ENCODE measurements around the gene FAM180B.
A peak's percentile ranks its signal among the peaks of the same experiment; 100 is the strongest.
"Not testable (repeated sequence)": the region's sequence is repeated elsewhere in the genome, so short reads cannot be mapped to it uniquely, and the experiment has no call there.

FAM180B gene

DNA sequence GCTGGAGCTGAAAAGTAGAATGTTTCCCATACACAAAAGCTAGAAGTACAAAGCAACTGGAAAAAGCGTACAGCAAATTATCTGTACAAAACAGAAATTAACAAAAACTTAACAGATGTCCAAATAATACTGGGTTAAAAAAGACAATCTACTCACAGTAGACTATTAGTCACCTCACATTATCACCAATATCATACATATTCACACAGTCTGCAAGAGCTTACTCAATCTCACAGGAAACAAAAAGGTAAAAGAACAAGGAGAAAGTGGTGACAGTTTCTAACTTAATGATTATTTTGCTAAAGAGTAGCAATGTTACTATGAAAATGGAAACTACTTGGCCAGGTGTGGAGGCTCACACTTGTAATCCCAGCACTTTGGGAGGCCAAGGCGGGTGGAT is 45.4 kb upstream of the FAM180B start:
- no CpG with 5 or more reads among the region's 2 CpGs for WGBS (ENCODE audit: extremely low coverage, insufficient coverage, insufficient read length)

DNA sequence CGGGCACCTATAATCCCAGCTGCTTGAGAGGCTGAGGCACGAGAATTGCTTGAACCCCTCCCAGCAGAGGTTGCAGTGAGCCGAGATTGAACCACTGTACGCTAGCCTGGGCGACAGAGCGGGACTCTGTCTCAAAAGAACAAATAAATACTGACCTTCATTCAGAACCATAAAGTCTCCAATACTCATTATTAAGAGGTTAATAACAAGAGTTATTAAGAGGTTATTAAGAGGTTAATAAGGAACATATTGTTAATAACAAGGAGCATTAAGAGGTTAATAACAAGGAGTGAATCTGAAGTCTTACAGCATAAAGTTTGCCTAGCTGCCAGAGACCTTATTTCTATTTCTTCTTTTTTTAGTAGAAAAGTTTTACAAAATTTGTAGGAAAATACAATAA is 41.2 kb upstream of the FAM180B start:
- Histone ChIP-seq H3K18ac (ENCODE audit: low read length) (no peak overlapping the region), H3K23ac (ENCODE audit: low read length) (no peak overlapping the region), H3K27ac (ENCODE audit: low read depth, low read length) (no peak overlapping the region), H3K79me1 (ENCODE audit: low read length) (no peaks in the 10 kb centered on the region), H4K8ac (ENCODE audit: low read depth, low read length) (no peak overlapping the region), H2AK5ac (ENCODE audit: low read length) (no peak overlapping the region), H3K4me1 (ENCODE audit: control insufficient read depth in 1 of 2, insufficient read depth in 2 of 2, low read length in 2 of 2) (no peaks in the 10 kb centered on the region), H2BK5ac (ENCODE audit: low read depth, low read length, poor library complexity) (no peak overlapping the region), H2BK12ac (ENCODE audit: low read length) (no peak overlapping the region), H3K27me3 (ENCODE audit: insufficient read depth, low read length) (no peaks in the 10 kb centered on the region), H2BK120ac (ENCODE audit: insufficient read depth, low read length, poor library complexity) (no peak overlapping the region), H3K9me3 (ENCODE audit: insufficient read depth, low read depth, low read length) (no peaks in the 10 kb centered on the region), H3K4me2 (ENCODE audit: low read length) (no peak overlapping the region), H3K79me2 (ENCODE audit: control insufficient read depth, insufficient read depth, low read length, poor library complexity) (peaks cover 29% of the 10 kb centered on the region), H4K91ac (ENCODE audit: low read depth, low read length) (no peak overlapping the region), H3K36me3 (ENCODE audit: control insufficient read depth in 1 of 2, insufficient read depth in 2 of 2, low read length in 2 of 2) (peaks cover 0 to 3% of the 10 kb centered on the region in 2 experiments), H3K9ac (ENCODE audit: low read length) (no peak overlapping the region), H4K12ac (ENCODE audit: low read depth, low read length) (no peak overlapping the region), H2AFZ (ENCODE audit: insufficient read depth, low read length, poor library complexity) (no peak overlapping the region), H3K4me3 (ENCODE audit: low read depth, low read length) (no peak overlapping the region), H3K4ac (ENCODE audit: low read depth, low read length) (peak overlapping the region; percentile 89), H3K14ac (ENCODE audit: low read length) (no peak overlapping the region)
- no peak for DNase-seq
- WGBS (ENCODE audit: extremely low coverage, insufficient coverage, insufficient read length) = no CpG with 5 or more reads among the region's 6 CpGs

More for the DNA sequence above, 45.4 kb upstream of the FAM180B start:
- H3K18ac ChIP-seq (ENCODE audit: low read length) = no peak overlapping the region
- no peak overlapping the region for H4K12ac ChIP-seq (ENCODE audit: low read depth, low read length)
- H2BK5ac ChIP-seq (ENCODE audit: low read depth, low read length, poor library complexity) = no peak overlapping the region
- H3K27me3 ChIP-seq (ENCODE audit: insufficient read depth, low read length) = no peaks in the 10 kb centered on the region
- H3K14ac ChIP-seq (ENCODE audit: low read length) = no peak overlapping the region
- no peaks in the 10 kb centered on the region for H3K4me1 ChIP-seq (ENCODE audit: control insufficient read depth in 1 of 2, insufficient read depth in 2 of 2, low read length in 2 of 2)
- H3K9ac ChIP-seq (ENCODE audit: low read length) = no peak overlapping the region
- no peak overlapping the region for H3K4me3 ChIP-seq (ENCODE audit: low read depth, low read length)
- peak overlapping the region; percentile 93 for H3K4ac ChIP-seq (ENCODE audit: low read depth, low read length)
- no peak overlapping the region for H4K91ac ChIP-seq (ENCODE audit: low read depth, low read length)
- H4K8ac ChIP-seq (ENCODE audit: low read depth, low read length) = no peak overlapping the region
- H3K79me1 ChIP-seq (ENCODE audit: low read length) = no peaks in the 10 kb centered on the region
- H3K79me2 ChIP-seq (ENCODE audit: control insufficient read depth, insufficient read depth, low read length, poor library complexity) = peaks cover 27% of the 10 kb centered on the region
- H3K23ac ChIP-seq (ENCODE audit: low read length) = no peak overlapping the region
- H2AFZ ChIP-seq (ENCODE audit: insufficient read depth, low read length, poor library complexity) = no peak overlapping the region
- no peak overlapping the region for H2AK5ac ChIP-seq (ENCODE audit: low read length)
- no peak for DNase-seq
- no peak overlapping the region for H2BK120ac ChIP-seq (ENCODE audit: insufficient read depth, low read length, poor library complexity)
- H3K36me3 ChIP-seq (ENCODE audit: control insufficient read depth in 1 of 2, insufficient read depth in 2 of 2, low read length in 2 of 2) = peaks cover under 1 to 5% of the 10 kb centered on the region in 2 experiments
- no peak overlapping the region for H2BK12ac ChIP-seq (ENCODE audit: low read length)
- no peak overlapping the region for H3K4me2 ChIP-seq (ENCODE audit: low read length)
- H3K9me3 ChIP-seq (ENCODE audit: insufficient read depth, low read depth, low read length) = no peaks in the 10 kb centered on the region
- H3K27ac ChIP-seq (ENCODE audit: low read depth, low read length) = no peak overlapping the region

DNA sequence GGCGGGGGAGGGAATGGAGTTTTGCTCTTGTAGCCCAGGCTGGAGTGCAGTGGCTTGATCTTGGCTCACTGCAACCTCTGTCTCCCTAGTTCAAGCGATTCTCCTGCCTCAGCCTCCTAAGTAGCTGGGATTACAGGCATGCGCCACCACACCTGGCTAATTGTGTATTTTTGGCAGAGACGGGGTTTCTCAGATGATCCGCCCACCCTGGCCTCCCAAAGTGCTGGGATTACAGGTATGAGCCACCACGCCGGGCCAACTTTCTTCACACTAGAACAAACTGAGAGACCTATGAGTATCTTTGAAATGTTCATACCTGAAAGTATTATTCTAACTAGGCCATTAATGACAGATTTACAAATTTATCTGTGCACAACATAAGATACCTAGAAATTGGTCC is 40.2 kb upstream of the FAM180B start:
- H2BK5ac ChIP-seq (ENCODE audit: low read depth, low read length, poor library complexity); H3K36me3 ChIP-seq (ENCODE audit: control insufficient read depth in 1 of 2, insufficient read depth in 2 of 2, low read length in 2 of 2); H3K9ac ChIP-seq (ENCODE audit: low read length); DNase-seq; H4K8ac ChIP-seq (ENCODE audit: low read depth, low read length); H4K12ac ChIP-seq (ENCODE audit: low read depth, low read length); H2AK5ac ChIP-seq (ENCODE audit: low read length); H2BK12ac ChIP-seq (ENCODE audit: low read length); H3K4me2 ChIP-seq (ENCODE audit: low read length); H2BK120ac ChIP-seq (ENCODE audit: insufficient read depth, low read length, poor library complexity); H3K14ac ChIP-seq (ENCODE audit: low read length); H3K4me3 ChIP-seq (ENCODE audit: low read depth, low read length); H3K4me1 ChIP-seq (ENCODE audit: control insufficient read depth in 1 of 2, insufficient read depth in 2 of 2, low read length in 2 of 2); H3K79me1 ChIP-seq (ENCODE audit: low read length); H3K9me3 ChIP-seq (ENCODE audit: insufficient read depth, low read depth, low read length); H3K23ac ChIP-seq (ENCODE audit: low read length); H2AFZ ChIP-seq (ENCODE audit: insufficient read depth, low read length, poor library complexity); H3K27ac ChIP-seq (ENCODE audit: low read depth, low read length); H3K27me3 ChIP-seq (ENCODE audit: insufficient read depth, low read length); H4K91ac ChIP-seq (ENCODE audit: low read depth, low read length); H3K18ac ChIP-seq (ENCODE audit: low read length): not testable (repeated sequence)
- WGBS (ENCODE audit: extremely low coverage, insufficient coverage, insufficient read length) = no CpG with 5 or more reads among the region's 7 CpGs
- Histone ChIP-seq H3K4ac (ENCODE audit: low read depth, low read length) (peak overlapping the region; percentile 93), H3K79me2 (ENCODE audit: control insufficient read depth, insufficient read depth, low read length, poor library complexity) (peaks cover 29% of the 10 kb centered on the region)

DNA sequence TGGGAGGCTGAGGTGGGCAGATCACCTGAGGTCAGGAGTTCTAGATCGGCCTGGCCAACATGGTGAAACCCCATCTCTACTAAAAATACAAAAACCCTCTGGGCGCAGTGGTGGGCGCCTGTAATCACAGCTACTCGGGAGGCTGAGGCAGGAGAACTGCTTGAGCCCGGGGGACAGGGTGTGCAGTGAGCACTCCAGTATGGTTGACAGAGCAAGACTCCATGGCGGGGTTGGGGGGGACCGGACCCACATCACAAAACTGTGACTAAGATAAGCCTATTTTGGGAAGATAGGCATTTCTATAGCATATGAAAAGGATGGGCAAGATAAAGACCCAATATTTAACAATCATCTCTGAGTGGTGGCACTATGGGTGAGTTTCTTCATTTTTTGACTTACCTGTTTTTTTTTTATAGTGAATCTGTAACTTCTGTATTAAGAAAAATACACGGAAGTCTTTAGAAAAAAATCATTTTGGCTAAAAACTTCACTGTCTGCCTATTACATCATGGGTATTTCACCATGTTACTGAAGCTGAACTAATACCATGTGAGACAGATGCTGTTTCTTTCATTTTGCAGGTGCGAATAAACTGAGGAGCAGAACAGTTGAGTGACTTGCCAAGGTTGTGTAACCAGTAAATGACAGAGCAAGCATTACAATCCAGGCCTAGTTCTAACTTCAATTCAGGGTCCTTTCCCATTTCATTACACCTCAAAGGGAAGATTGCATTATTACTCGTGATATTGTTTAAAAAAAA is 36.0 kb upstream of the FAM180B start:
- no CpG with 5 or more reads among the region's 10 CpGs for WGBS (ENCODE audit: extremely low coverage, insufficient coverage, insufficient read length)
- no peak overlapping the region for H3K4me2 ChIP-seq (ENCODE audit: low read length)
- peaks cover 0 to 1% of the 10 kb centered on the region in 2 experiments for H3K36me3 ChIP-seq (ENCODE audit: control insufficient read depth in 1 of 2, insufficient read depth in 2 of 2, low read length in 2 of 2)
- H4K8ac ChIP-seq (ENCODE audit: low read depth, low read length) = no peak overlapping the region
- no peak overlapping the region for H3K27ac ChIP-seq (ENCODE audit: low read depth, low read length)
- H3K79me2 ChIP-seq (ENCODE audit: control insufficient read depth, insufficient read depth, low read length, poor library complexity) = peaks cover 30% of the 10 kb centered on the region
- H3K18ac ChIP-seq (ENCODE audit: low read length) = no peak overlapping the region
- H2AK5ac ChIP-seq (ENCODE audit: low read length) = no peak overlapping the region
- no peaks in the 10 kb centered on the region for H3K9me3 ChIP-seq (ENCODE audit: insufficient read depth, low read depth, low read length)
- no peak overlapping the region for H2BK120ac ChIP-seq (ENCODE audit: insufficient read depth, low read length, poor library complexity)
- no peak overlapping the region for H2AFZ ChIP-seq (ENCODE audit: insufficient read depth, low read length, poor library complexity)
- H3K23ac ChIP-seq (ENCODE audit: low read length) = no peak overlapping the region
- peaks cover 2 to 4% of the 10 kb centered on the region in 2 experiments for H3K4me1 ChIP-seq (ENCODE audit: control insufficient read depth in 1 of 2, insufficient read depth in 2 of 2, low read length in 2 of 2)
- no peak overlapping the region for H3K14ac ChIP-seq (ENCODE audit: low read length)
- peak overlapping the region; percentile 98 for H3K4ac ChIP-seq (ENCODE audit: low read depth, low read length)
- peaks cover 11% of the 10 kb centered on the region for H3K79me1 ChIP-seq (ENCODE audit: low read length)
- H3K27me3 ChIP-seq (ENCODE audit: insufficient read depth, low read length) = no peaks in the 10 kb centered on the region
- no peak overlapping the region for H4K91ac ChIP-seq (ENCODE audit: low read depth, low read length)
- no peak overlapping the region for H2BK12ac ChIP-seq (ENCODE audit: low read length)
- no peak overlapping the region for H2BK5ac ChIP-seq (ENCODE audit: low read depth, low read length, poor library complexity)
- no peak overlapping the region for H3K9ac ChIP-seq (ENCODE audit: low read length)
- H3K4me3 ChIP-seq (ENCODE audit: low read depth, low read length) = no peak overlapping the region
- DNase-seq = peak in 1 of 2 donors; percentile 17
- no peak overlapping the region for H4K12ac ChIP-seq (ENCODE audit: low read depth, low read length)
